Liver (tissue), 3 donors: ENCODE results near the gene INPP4B.

Source experiments
- EGR1 ChIP-seq, 2 donors: IDR thresholded peaks; 2 replicates each; pipeline ENCODE4 v1.6.1; 2016 to 2018; ENCODE audit warnings: antibody characterized with exemption in 2 of 2, low read depth in 2 of 2
- FOXA1 ChIP-seq: IDR thresholded peaks from 2 replicates; pipeline ENCODE4 v1.6.1; 2016; ENCODE audit warnings: antibody characterized with exemption
- FOXA2 ChIP-seq: IDR thresholded peaks from 2 replicates; pipeline ENCODE4 v1.6.1; 2016; ENCODE audit warnings: antibody characterized with exemption
- GABPA ChIP-seq, 2 donors: IDR thresholded peaks in 1 of 2; conservative IDR thresholded peaks in 1 of 2; 2 replicates each; pipeline ENCODE4 v1.6.1; 2016; ENCODE audit warnings: antibody characterized with exemption in 2 of 2, mild to moderate bottlenecking in 1 of 2, moderate library complexity in 1 of 2
- HNF4A ChIP-seq, 2 donors: conservative IDR thresholded peaks; 2 replicates each; pipeline ENCODE4 v1.6.1; 2016; ENCODE audit warnings: antibody characterized with exemption in 2 of 2, mild to moderate bottlenecking in 2 of 2
- JUND ChIP-seq, 2 donors: IDR thresholded peaks; 2 replicates each; pipeline ENCODE4 v1.6.1; 2016; ENCODE audit warnings: antibody characterized with exemption in 2 of 2
- NR2F2 ChIP-seq: IDR thresholded peaks from 2 replicates; pipeline ENCODE4 v1.6.1; 2016; ENCODE audit warnings: antibody characterized with exemption
- RAD21 ChIP-seq, 2 donors: IDR thresholded peaks; 2 replicates each; pipeline ENCODE4 v1.6.1; 2016; ENCODE audit warnings: antibody characterized with exemption in 2 of 2, mild to moderate bottlenecking in 2 of 2
- SP1 ChIP-seq: IDR thresholded peaks from 2 replicates; pipeline ENCODE4 v1.6.1; 2018; ENCODE audit warnings: antibody characterized with exemption, mild to moderate bottlenecking
- TAF1 ChIP-seq: conservative IDR thresholded peaks from 2 replicates; pipeline ENCODE4 v1.6.1; 2016; ENCODE audit warnings: antibody characterized with exemption, mild to moderate bottlenecking
- YY1 ChIP-seq: IDR thresholded peaks from 2 replicates; pipeline ENCODE4 v1.6.1; 2016; ENCODE audit warnings: antibody characterized with exemption, mild to moderate bottlenecking
- TF ChIP-seq, protein P1 (sequence below): fragments of 150-350 bp; IDR thresholded peaks from 2 replicates; pipeline ENCODE4 v1.5.1; 2017; ENCODE audit warnings: improper control_type of control experiment, low read depth, low read length; ENCODE audit not compliant: missing input control
- TF ChIP-seq, protein P2 (sequence below): IDR thresholded peaks from 2 replicates; pipeline ENCODE4 v1.6.1; 2016; ENCODE audit warnings: antibody characterized with exemption
- TF ChIP-seq, protein P3 (sequence below): IDR thresholded peaks from 2 replicates; pipeline ENCODE4 v1.6.1; 2016; ENCODE audit warnings: antibody characterized with exemption, mild to moderate bottlenecking
- donor health status: healthy.
- donor health status: healthy.

DNA sequence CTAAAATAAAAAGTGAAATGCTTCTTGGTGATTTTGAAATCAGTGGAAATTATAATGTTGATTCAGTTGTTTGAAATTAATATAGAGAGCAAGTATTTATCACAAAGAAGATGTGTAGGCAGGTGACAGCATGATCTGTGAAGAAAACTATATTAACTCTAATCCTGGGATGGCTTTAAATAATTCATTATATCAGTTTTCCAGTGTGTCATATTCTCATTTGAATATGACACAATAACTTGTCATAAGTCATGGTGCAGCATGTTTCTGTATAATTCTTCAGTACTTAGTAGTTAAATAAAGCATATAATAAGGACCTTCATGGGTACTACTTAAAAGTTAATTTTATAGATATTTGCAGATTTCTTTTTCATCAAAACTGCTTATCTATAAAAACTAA, 573.6 kb downstream of the INPP4B start:
- TF ChIP-seq, protein P1, sequence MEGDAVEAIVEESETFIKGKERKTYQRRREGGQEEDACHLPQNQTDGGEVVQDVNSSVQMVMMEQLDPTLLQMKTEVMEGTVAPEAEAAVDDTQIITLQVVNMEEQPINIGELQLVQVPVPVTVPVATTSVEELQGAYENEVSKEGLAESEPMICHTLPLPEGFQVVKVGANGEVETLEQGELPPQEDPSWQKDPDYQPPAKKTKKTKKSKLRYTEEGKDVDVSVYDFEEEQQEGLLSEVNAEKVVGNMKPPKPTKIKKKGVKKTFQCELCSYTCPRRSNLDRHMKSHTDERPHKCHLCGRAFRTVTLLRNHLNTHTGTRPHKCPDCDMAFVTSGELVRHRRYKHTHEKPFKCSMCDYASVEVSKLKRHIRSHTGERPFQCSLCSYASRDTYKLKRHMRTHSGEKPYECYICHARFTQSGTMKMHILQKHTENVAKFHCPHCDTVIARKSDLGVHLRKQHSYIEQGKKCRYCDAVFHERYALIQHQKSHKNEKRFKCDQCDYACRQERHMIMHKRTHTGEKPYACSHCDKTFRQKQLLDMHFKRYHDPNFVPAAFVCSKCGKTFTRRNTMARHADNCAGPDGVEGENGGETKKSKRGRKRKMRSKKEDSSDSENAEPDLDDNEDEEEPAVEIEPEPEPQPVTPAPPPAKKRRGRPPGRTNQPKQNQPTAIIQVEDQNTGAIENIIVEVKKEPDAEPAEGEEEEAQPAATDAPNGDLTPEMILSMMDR, result no peak
- no peak for TF ChIP-seq TAF1
- no peak for TF ChIP-seq NR2F2
- TF ChIP-seq HNF4A (conservative IDR thresholded peaks at IDR 0.05), result no peak
- TF ChIP-seq, protein P2, sequence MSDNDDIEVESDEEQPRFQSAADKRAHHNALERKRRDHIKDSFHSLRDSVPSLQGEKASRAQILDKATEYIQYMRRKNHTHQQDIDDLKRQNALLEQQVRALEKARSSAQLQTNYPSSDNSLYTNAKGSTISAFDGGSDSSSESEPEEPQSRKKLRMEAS, result no peak
- no peak for TF ChIP-seq RAD21 (IDR thresholded peaks at IDR 0.05)
- TF ChIP-seq JUND (IDR thresholded peaks at IDR 0.05), result no peak
- TF ChIP-seq FOXA1, result no peak
- TF ChIP-seq GABPA (IDR thresholded peaks at IDR 0.05 in 1 of 2, conservative IDR thresholded peaks at IDR 0.05 in 1 of 2), result no peak
- TF ChIP-seq, protein P3, sequence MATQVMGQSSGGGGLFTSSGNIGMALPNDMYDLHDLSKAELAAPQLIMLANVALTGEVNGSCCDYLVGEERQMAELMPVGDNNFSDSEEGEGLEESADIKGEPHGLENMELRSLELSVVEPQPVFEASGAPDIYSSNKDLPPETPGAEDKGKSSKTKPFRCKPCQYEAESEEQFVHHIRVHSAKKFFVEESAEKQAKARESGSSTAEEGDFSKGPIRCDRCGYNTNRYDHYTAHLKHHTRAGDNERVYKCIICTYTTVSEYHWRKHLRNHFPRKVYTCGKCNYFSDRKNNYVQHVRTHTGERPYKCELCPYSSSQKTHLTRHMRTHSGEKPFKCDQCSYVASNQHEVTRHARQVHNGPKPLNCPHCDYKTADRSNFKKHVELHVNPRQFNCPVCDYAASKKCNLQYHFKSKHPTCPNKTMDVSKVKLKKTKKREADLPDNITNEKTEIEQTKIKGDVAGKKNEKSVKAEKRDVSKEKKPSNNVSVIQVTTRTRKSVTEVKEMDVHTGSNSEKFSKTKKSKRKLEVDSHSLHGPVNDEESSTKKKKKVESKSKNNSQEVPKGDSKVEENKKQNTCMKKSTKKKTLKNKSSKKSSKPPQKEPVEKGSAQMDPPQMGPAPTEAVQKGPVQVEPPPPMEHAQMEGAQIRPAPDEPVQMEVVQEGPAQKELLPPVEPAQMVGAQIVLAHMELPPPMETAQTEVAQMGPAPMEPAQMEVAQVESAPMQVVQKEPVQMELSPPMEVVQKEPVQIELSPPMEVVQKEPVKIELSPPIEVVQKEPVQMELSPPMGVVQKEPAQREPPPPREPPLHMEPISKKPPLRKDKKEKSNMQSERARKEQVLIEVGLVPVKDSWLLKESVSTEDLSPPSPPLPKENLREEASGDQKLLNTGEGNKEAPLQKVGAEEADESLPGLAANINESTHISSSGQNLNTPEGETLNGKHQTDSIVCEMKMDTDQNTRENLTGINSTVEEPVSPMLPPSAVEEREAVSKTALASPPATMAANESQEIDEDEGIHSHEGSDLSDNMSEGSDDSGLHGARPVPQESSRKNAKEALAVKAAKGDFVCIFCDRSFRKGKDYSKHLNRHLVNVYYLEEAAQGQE, result no peak
- TF ChIP-seq FOXA2, result no peak
- no peak for TF ChIP-seq EGR1 (IDR thresholded peaks at IDR 0.05; ENCODE audit: low read depth in 2 of 2)
- TF ChIP-seq YY1, result no peak
- TF ChIP-seq SP1, result no peak
